Astrocyte of the spinal cord (primary cell): ENCODE measurements around the gene CDC14C.
A peak's percentile ranks its signal among the peaks of the same experiment; 100 is the strongest.
"Not testable (repeated sequence)": the region's sequence is repeated elsewhere in the genome, so short reads cannot be mapped to it uniquely, and the experiment has no call there.

Source experiments
- DNase-seq: peaks from one replicate; pipeline ENCODE4 v3.0.0; 2011; ENCODE audit warnings: low read depth, low spot score
- H3K4me3 ChIP-seq: 2 replicates; pipeline ENCODE4 v1.5.1; 2011; ENCODE audit warnings: low read depth, mild to moderate bottlenecking, low read length, moderate library complexity
- CTCF ChIP-seq: IDR thresholded peaks from 2 replicates; pipeline ENCODE4 v1.5.1; 2012; ENCODE audit warnings: low read depth, mild to moderate bottlenecking, low read length, inconsistent platforms
- in situ Hi-C: cut with HindIII; loops from 2 replicates; pipeline ENCODE4 v1.10.0; 2017; ENCODE audit warnings: low sequenced_read_pairs

Gene CDC14C

GRCh38 chr7:48899932-48900331 lies 24.4 kb upstream of the CDC14C start:
- TF ChIP-seq CTCF: no peak
- H3K4me3 ChIP-seq: no peak overlapping the region
- DNase-seq: peak; percentile 3
- in situ Hi-C loops: no loop called here

GRCh38 chr7:48901966-48902365 lies 22.4 kb upstream of the CDC14C start:
- no peak for DNase-seq
- in situ Hi-C loops: no loop called here
- no peak overlapping the region for H3K4me3 ChIP-seq
- TF ChIP-seq CTCF: no peak

- DNase-seq: no peak
- in situ Hi-C loops: no loop called here
- H3K4me3 ChIP-seq: no peak overlapping the region
- no peak for TF ChIP-seq CTCF
Measured at GRCh38 chr7:48904975-48905374, 19.4 kb upstream of the CDC14C start.

GRCh38 chr7:48905686-48906085 lies 18.7 kb upstream of the CDC14C start:
- H3K4me3 ChIP-seq, in situ Hi-C loops, DNase-seq: not testable (repeated sequence)

GRCh38 chr7:48909887-48910286 lies 14.5 kb upstream of the CDC14C start:
- H3K4me3 ChIP-seq, in situ Hi-C loops, DNase-seq: not testable (repeated sequence)

- no peak overlapping the region for H3K4me3 ChIP-seq
- in situ Hi-C loops: no loop called here
- no peak for DNase-seq
- no peak for TF ChIP-seq CTCF
Measured at GRCh38 chr7:48931481-48931880, 7.1 kb downstream of the CDC14C start.

GRCh38 chr7:48932126-48932910 lies 8.0 kb downstream of the CDC14C start:
- H3K4me3 ChIP-seq: no peak overlapping the region
- DNase-seq: no peak
- in situ Hi-C loops: no loop called here
- TF ChIP-seq CTCF: no peak
